ENCODE measurements around the gene ANG. TPM values are rescaled to one million over a fixed set of nuclear protein-coding genes. Genes with fewer than 3 reads are reported as not detected.

The ANG gene
- total RNA-seq, 1 donor from 2014 or later = 4.0 TPM

DNA sequence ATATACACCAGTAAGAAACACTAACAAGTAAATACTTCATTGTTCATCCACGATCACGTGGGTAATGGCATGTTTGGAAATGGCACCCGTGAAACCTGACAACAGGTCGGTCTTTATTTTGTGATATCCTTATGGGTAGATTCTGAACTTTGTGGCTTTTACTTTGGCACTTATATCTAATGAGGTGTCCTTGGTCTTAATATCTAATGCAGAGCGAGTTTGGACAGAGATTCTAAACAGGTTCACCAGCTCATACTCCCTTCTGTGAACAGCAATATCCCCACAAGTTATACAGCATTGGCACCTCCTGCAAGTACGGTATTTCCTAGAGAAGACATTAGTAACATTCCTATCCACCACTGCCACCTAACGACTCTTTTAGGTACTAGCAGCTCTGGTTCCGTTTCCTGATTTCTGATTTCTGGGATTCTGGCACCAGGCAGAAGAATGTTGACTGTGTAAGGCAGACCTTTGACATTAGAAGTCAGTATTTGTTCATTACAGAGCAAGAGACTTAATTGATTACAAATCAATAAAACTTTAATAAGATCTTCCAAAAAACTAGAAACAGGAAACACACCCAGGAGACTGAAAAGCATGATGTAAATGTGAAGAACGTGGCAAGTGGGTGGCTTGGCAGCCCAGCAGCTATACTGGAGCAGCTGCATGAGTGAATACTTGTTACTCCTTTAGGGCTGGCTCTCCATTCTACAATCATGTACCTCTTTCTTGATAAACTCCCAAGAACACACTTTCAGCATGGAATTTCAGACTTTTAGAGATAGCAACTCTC lies 2.5 kb downstream of the ANG start:
- Histone ChIP-seq H3K79me2 (ENCODE audit: insufficient read depth, low read length) (no peaks in the 10 kb centered on the region), H3K4me2 (ENCODE audit: low read length) (peak overlapping the region; percentile 49), H3K9ac (ENCODE audit: low read length) (no peak overlapping the region), H4K20me1 (ENCODE audit: insufficient read depth, low read length) (no peaks in the 10 kb centered on the region), H3K27ac (ENCODE audit: low read depth, low read length) (no peak overlapping the region), H2AFZ (ENCODE audit: low read depth, low read length) (no peak overlapping the region), H3K27me3 (ENCODE audit: insufficient read depth, low read length) (no peaks in the 10 kb centered on the region), H3K36me3 (ENCODE audit: insufficient read depth, low read length) (no peaks in the 10 kb centered on the region), H3K9me3 (ENCODE audit: insufficient read depth, low read depth, low read length) (no peaks in the 10 kb centered on the region), H3K4me1 (ENCODE audit: insufficient read depth, low read length) (no peaks in the 10 kb centered on the region), H3K4me3 (ENCODE audit: insufficient read depth, low read depth, low read length) (no peak overlapping the region)
- no peaks in the 10 kb centered on the region for H3K27me3 Mint-ChIP-seq (ENCODE audit: low read depth, unreplicated experiment)
- H3K36me3 Mint-ChIP-seq (ENCODE audit: low read depth, unreplicated experiment) = no peaks in the 10 kb centered on the region
- H3K4me3 Mint-ChIP-seq (ENCODE audit: unreplicated experiment) = peak overlapping the region; percentile 4
- peaks cover 5% of the 10 kb centered on the region for H3K4me1 Mint-ChIP-seq (ENCODE audit: low read depth, unreplicated experiment)
- DNase-seq (ENCODE audit: low read depth) (peak; percentile 45), FAIRE-seq (peak; percentile 9)
- TF ChIP-seq, protein P1, sequence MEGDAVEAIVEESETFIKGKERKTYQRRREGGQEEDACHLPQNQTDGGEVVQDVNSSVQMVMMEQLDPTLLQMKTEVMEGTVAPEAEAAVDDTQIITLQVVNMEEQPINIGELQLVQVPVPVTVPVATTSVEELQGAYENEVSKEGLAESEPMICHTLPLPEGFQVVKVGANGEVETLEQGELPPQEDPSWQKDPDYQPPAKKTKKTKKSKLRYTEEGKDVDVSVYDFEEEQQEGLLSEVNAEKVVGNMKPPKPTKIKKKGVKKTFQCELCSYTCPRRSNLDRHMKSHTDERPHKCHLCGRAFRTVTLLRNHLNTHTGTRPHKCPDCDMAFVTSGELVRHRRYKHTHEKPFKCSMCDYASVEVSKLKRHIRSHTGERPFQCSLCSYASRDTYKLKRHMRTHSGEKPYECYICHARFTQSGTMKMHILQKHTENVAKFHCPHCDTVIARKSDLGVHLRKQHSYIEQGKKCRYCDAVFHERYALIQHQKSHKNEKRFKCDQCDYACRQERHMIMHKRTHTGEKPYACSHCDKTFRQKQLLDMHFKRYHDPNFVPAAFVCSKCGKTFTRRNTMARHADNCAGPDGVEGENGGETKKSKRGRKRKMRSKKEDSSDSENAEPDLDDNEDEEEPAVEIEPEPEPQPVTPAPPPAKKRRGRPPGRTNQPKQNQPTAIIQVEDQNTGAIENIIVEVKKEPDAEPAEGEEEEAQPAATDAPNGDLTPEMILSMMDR (IDR thresholded peaks at IDR 0.05; ENCODE audit: insufficient read depth, low read depth, low read length) = peak; percentile 91
- no peak for TF ChIP-seq EZH2 (IDR thresholded peaks at IDR 0.05; ENCODE audit: insufficient read depth, low read length)
- H3K27ac Mint-ChIP-seq (ENCODE audit: unreplicated experiment) = peak overlapping the region; percentile 37
- no peaks in the 10 kb centered on the region for H3K9me3 Mint-ChIP-seq (ENCODE audit: unreplicated experiment)

DNA sequence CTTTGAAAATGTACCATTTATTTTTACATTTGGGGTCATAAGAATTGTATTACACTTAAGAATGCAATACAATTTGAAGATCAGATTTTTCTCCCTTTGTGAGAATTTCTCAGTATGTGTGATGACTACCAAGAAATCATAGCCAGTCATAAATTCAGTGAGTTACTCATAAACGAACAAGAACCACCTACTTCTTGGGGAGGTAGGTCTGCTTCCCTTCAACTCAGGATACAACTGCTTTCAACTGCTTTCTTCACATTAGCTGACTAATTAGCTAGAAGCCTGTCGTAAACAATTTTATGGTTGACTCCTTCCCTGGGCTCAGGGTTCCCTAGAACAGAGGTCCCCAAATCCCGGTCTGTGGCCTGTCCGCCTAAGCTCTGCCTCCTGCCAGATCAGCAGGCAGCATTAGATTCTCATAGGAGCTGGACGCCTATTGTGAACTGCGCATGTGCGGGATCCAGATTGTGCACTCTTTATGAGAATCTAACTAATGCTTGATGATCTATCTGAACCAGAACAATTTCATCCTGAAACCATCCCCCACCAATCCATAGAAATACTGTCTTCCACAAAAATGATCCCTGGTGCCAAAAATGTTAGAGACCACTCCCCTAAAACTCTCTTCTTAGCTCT lies 3.7 kb downstream of the ANG start:
- H3K27ac ChIP-seq (ENCODE audit: low read depth, low read length) = no peak overlapping the region
- no peak for DNase-seq (ENCODE audit: low read depth)
- TF ChIP-seq EZH2 (IDR thresholded peaks at IDR 0.05; ENCODE audit: insufficient read depth, low read length) = no peak
- TF ChIP-seq, protein P1 (IDR thresholded peaks at IDR 0.05; ENCODE audit: insufficient read depth, low read depth, low read length) = no peak
- no peak overlapping the region for H3K4me2 ChIP-seq (ENCODE audit: low read length)
- no peaks in the 10 kb centered on the region for H3K79me2 ChIP-seq (ENCODE audit: insufficient read depth, low read length)
- H3K27me3 Mint-ChIP-seq (ENCODE audit: low read depth, unreplicated experiment) = no peaks in the 10 kb centered on the region
- no peak overlapping the region for H2AFZ ChIP-seq (ENCODE audit: low read depth, low read length)
- no peak for FAIRE-seq
- H3K4me1 ChIP-seq (ENCODE audit: insufficient read depth, low read length) = no peaks in the 10 kb centered on the region
- H3K36me3 Mint-ChIP-seq (ENCODE audit: low read depth, unreplicated experiment) = no peaks in the 10 kb centered on the region
- peaks cover 5% of the 10 kb centered on the region for H3K4me1 Mint-ChIP-seq (ENCODE audit: low read depth, unreplicated experiment)
- no peaks in the 10 kb centered on the region for H3K9me3 Mint-ChIP-seq (ENCODE audit: unreplicated experiment)
- H3K4me3 Mint-ChIP-seq (ENCODE audit: unreplicated experiment) = no peak overlapping the region
- no peak overlapping the region for H3K4me3 ChIP-seq (ENCODE audit: insufficient read depth, low read depth, low read length)
- H3K27me3 ChIP-seq (ENCODE audit: insufficient read depth, low read length) = no peaks in the 10 kb centered on the region
- no peak overlapping the region for H3K9ac ChIP-seq (ENCODE audit: low read length)
- H4K20me1 ChIP-seq (ENCODE audit: insufficient read depth, low read length) = no peaks in the 10 kb centered on the region
- no peaks in the 10 kb centered on the region for H3K9me3 ChIP-seq (ENCODE audit: insufficient read depth, low read depth, low read length)
- H3K27ac Mint-ChIP-seq (ENCODE audit: unreplicated experiment) = no peak overlapping the region
- no peaks in the 10 kb centered on the region for H3K36me3 ChIP-seq (ENCODE audit: insufficient read depth, low read length)

DNA sequence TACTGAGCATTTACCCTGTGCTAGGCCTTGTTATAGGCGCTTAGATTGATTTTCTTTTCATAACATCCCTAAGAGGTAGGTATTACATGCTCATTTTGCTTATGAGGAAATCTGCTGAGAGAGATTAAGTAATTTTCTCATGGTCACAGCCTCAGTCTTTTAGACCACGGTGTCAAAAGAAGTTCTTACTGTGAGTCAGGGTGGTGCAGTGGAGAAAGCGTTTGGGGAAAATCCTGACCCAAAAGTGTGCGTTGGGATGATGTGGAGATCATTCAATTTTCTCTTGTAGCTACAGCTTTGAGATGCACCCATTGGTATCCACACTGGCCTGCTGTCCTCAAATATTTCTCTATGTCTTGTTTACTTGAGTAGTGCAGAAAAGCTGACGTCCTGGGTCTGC lies 8.2 kb downstream of the ANG start:
- H2AFZ ChIP-seq (ENCODE audit: low read depth, low read length) = no peak overlapping the region
- no peak overlapping the region for H3K4me3 Mint-ChIP-seq (ENCODE audit: unreplicated experiment)
- DNase-seq (ENCODE audit: low read depth) (no peak), FAIRE-seq (no peak)
- no peaks in the 10 kb centered on the region for H3K27me3 Mint-ChIP-seq (ENCODE audit: low read depth, unreplicated experiment)
- no peaks in the 10 kb centered on the region for H3K36me3 ChIP-seq (ENCODE audit: insufficient read depth, low read length)
- no peaks in the 10 kb centered on the region for H3K27me3 ChIP-seq (ENCODE audit: insufficient read depth, low read length)
- H3K4me2 ChIP-seq (ENCODE audit: low read length) = no peak overlapping the region
- H4K20me1 ChIP-seq (ENCODE audit: insufficient read depth, low read length) = no peaks in the 10 kb centered on the region
- H3K9ac ChIP-seq (ENCODE audit: low read length) = no peak overlapping the region
- H3K36me3 Mint-ChIP-seq (ENCODE audit: low read depth, unreplicated experiment) = no peaks in the 10 kb centered on the region
- no peak for TF ChIP-seq EZH2 (IDR thresholded peaks at IDR 0.05; ENCODE audit: insufficient read depth, low read length)
- TF ChIP-seq, protein P1 (IDR thresholded peaks at IDR 0.05; ENCODE audit: insufficient read depth, low read depth, low read length) = no peak
- H3K79me2 ChIP-seq (ENCODE audit: insufficient read depth, low read length) = no peaks in the 10 kb centered on the region
- no peaks in the 10 kb centered on the region for H3K4me1 Mint-ChIP-seq (ENCODE audit: low read depth, unreplicated experiment)
- no peak overlapping the region for H3K27ac Mint-ChIP-seq (ENCODE audit: unreplicated experiment)
- H3K4me1 ChIP-seq (ENCODE audit: insufficient read depth, low read length) = no peaks in the 10 kb centered on the region
- no peaks in the 10 kb centered on the region for H3K9me3 ChIP-seq (ENCODE audit: insufficient read depth, low read depth, low read length)
- no peaks in the 10 kb centered on the region for H3K9me3 Mint-ChIP-seq (ENCODE audit: unreplicated experiment)
- H3K4me3 ChIP-seq (ENCODE audit: insufficient read depth, low read depth, low read length) = no peak overlapping the region
- H3K27ac ChIP-seq (ENCODE audit: low read depth, low read length) = no peak overlapping the region
